ENCODE measurements around the gene PREP. TPM values are rescaled to one million over a fixed set of nuclear protein-coding genes. Genes with fewer than 3 reads are reported as not detected.

The PREP gene
- total RNA-seq, 2 donors from 2014 or later = 8.9 to 54.5 TPM

- Histone ChIP-seq H3K36me3 (no peaks in the 10 kb centered on the region), H3K27ac (no peak overlapping the region), H3K27me3 (replicated peaks; ENCODE audit: insufficient read depth) (no peaks in the 10 kb centered on the region), H3K4me1 (replicated peaks) (peaks cover 7% of the 10 kb centered on the region), H3K9me3 (no peaks in the 10 kb centered on the region), H3K4me3 (no peak overlapping the region)
- intact Hi-C loops (cut with DNase I) = no loop called here
- no peak for TF ChIP-seq CTCF (IDR thresholded peaks at IDR 0.05)
- TF ChIP-seq POLR2AphosphoS5 (IDR thresholded peaks at IDR 0.05) = peak; percentile 67
- no peak for TF ChIP-seq POLR2A (IDR thresholded peaks at IDR 0.05)
- over 99% methylated on average over 3 of the region's 3 CpGs for WGBS
- peak; percentile 26 for DNase-seq (ENCODE audit: low spot score)
Observed at GRCh38 chr6:105322499-105323225, 80.2 kb downstream of the PREP start.

DNA sequence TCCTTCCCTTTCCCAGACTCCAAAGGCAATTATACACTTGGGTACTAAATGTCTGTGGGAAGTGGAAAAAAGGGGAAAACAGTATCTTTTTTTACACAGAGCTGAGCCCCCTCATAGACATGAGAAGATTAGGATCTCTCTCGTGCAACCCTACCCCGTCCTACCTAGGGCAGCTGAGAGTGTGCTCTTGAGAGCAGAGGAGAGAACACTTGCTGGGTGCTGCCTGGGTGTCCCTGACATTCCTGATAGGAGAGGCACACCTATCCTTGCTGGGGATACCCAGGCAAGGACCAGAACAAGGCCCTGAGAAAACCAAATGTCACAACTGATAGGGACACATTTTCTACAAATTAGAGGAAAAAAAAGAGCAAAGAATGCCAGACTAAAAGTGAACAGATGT is 81.2 kb downstream of the PREP start:
- H3K4me1 ChIP-seq (replicated peaks) = peaks cover 7% of the 10 kb centered on the region
- H3K36me3 ChIP-seq = no peaks in the 10 kb centered on the region
- DNase-seq (ENCODE audit: low spot score) = no peak
- H3K9me3 ChIP-seq = no peaks in the 10 kb centered on the region
- TF ChIP-seq CTCF (IDR thresholded peaks at IDR 0.05) = no peak
- no peak for TF ChIP-seq POLR2A (IDR thresholded peaks at IDR 0.05)
- TF ChIP-seq POLR2AphosphoS5 (IDR thresholded peaks at IDR 0.05) = no peak
- 87% methylated on average over 2 of the region's 2 CpGs for WGBS
- no peaks in the 10 kb centered on the region for H3K27me3 ChIP-seq (replicated peaks; ENCODE audit: insufficient read depth)
- H3K27ac ChIP-seq = peak overlapping the region in 1 of 2 donors; percentile 8
- intact Hi-C loops (cut with DNase I) = no loop called here
- H3K4me3 ChIP-seq = no peak overlapping the region

DNA sequence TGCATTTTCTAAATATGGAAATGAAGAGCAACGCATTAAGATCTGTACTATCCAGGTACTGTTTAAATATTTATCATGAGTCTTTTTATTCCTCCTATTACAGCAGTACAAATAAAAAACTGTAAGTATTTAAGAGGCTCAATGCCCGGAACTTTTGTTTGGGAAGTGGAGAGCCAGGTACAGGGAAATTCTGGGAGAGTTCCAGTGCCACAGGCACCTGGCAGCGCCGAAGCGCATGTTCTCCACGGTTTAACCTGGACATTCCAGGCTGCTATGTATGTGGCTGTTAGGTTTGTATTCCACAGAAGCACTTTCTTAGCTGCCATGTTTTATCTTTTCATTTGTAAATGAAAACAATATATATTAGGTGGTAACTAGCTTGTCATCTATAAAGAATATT is 81.7 kb downstream of the PREP start:
- Histone ChIP-seq H3K4me1 (replicated peaks) (peaks cover 5% of the 10 kb centered on the region), H3K27me3 (replicated peaks; ENCODE audit: insufficient read depth) (no peaks in the 10 kb centered on the region), H3K4me3 (no peak overlapping the region), H3K27ac (no peak overlapping the region), H3K36me3 (no peaks in the 10 kb centered on the region), H3K9me3 (no peaks in the 10 kb centered on the region)
- TF ChIP-seq CTCF (IDR thresholded peaks at IDR 0.05) (no peak), POLR2A (IDR thresholded peaks at IDR 0.05) (no peak), POLR2AphosphoS5 (IDR thresholded peaks at IDR 0.05) (peak; percentile 83)
- WGBS = 50% methylated on average over 6 of the region's 6 CpGs
- intact Hi-C loops (cut with DNase I) = no loop called here
- DNase-seq (ENCODE audit: low spot score) = peak; percentile 81

DNA sequence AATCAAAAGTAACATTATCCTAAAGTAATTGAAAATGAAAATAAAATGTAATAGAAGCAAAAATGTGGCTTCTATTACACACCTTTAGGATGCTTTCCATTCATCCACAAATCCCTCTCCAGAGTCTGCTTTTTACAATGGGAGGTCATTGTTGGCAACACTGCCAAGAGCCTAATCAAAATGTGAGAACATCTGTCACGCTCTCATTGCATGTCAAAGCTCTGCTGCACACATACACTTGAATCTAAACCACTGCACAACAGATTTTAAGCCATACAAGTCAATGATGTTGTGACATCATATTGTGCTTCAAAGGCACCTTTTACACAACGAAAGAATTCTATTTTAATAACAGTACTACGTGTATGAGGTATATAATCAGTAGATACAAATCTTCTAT is 82.1 kb downstream of the PREP start:
- no peak for DNase-seq (ENCODE audit: low spot score)
- Histone ChIP-seq H3K27ac (no peak overlapping the region), H3K36me3 (no peaks in the 10 kb centered on the region), H3K27me3 (replicated peaks; ENCODE audit: insufficient read depth) (no peaks in the 10 kb centered on the region), H3K4me1 (replicated peaks) (peaks cover under 1% of the 10 kb centered on the region), H3K4me3 (no peak overlapping the region), H3K9me3 (no peaks in the 10 kb centered on the region)
- intact Hi-C loops (cut with DNase I) = no loop called here
- no peak for TF ChIP-seq POLR2AphosphoS5 (IDR thresholded peaks at IDR 0.05)
- 54% methylated on average over 3 of the region's 3 CpGs for WGBS

DNA sequence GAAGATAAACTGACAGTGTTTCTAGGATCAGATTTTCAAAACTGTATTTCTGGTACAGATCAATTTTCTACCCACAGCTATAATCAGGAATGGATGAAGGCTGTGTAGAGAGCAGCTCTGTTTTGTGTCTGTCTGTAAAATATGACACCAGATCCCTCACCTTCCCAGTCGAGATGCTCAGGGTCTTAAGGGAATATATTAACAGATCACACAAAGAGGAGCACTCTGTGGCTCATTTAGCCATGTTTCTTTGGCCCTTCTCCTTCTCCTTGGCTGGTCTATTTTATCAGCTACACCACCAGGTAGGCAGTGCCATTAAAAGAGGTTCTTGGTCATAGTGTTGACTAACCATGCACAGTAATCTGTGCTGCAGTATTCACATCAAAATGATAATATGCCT is 82.6 kb downstream of the PREP start:
- WGBS = 72% methylated on average over 1 of the region's 1 CpG
- intact Hi-C loops (cut with DNase I) = no loop called here

More for the DNA sequence above, 82.6 kb downstream of the PREP start:
- TF ChIP-seq POLR2AphosphoS5 (IDR thresholded peaks at IDR 0.05) = no peak
- TF ChIP-seq CTCF (IDR thresholded peaks at IDR 0.05) = no peak
- no peak for TF ChIP-seq POLR2A (IDR thresholded peaks at IDR 0.05)
- Histone ChIP-seq H3K27me3 (replicated peaks; ENCODE audit: insufficient read depth) (no peaks in the 10 kb centered on the region), H3K36me3 (no peaks in the 10 kb centered on the region), H3K9me3 (no peaks in the 10 kb centered on the region), H3K4me3 (no peak overlapping the region), H3K4me1 (replicated peaks) (no peaks in the 10 kb centered on the region), H3K27ac (no peak overlapping the region)
- no peak for DNase-seq (ENCODE audit: low spot score)
